Activated CD4-positive, alpha-beta T cell treated with anti-CD3 and anti-CD28 coated beads, Interleukin-2, Interleukin-4, amounts not matched to agents 100 ng/mL and 50 ng/mL, durations not matched to agents 16 hours and 8 hours (primary cell): ENCODE measurements around the gene RNF34.

Source experiments
- DNase-seq: peaks from one replicate; pipeline ENCODE4 v3.0.0-alpha.2; 2020; ENCODE audit warnings: low spot score

RNF34 gene

GRCh38 chr12:121388421-121388981 lies 11.4 kb upstream of the RNF34 start:
- DNase-seq, result peak; percentile 15

GRCh38 chr12:121390856-121391255 lies 9.1 kb upstream of the RNF34 start:
- DNase-seq, result no peak

GRCh38 chr12:121391619-121392324 lies 8.1 kb upstream of the RNF34 start:
- DNase-seq, result peak; percentile 81

- peak; percentile 9 for DNase-seq
These were observed 7.6 kb upstream of the RNF34 start for GRCh38 chr12:121392325-121392716.

- DNase-seq, result no peak
These were observed 2.4 kb upstream of the RNF34 start for GRCh38 chr12:121397521-121397920.

GRCh38 chr12:121398355-121398754 lies 1.6 kb upstream of the RNF34 start:
- no peak for DNase-seq

GRCh38 chr12:121400332-121401139 lies 618 bp downstream of the RNF34 start:
- peak; percentile 91 for DNase-seq

GRCh38 chr12:121403721-121404120 lies 3.8 kb downstream of the RNF34 start:
- DNase-seq, result no peak

GRCh38 chr12:121404734-121405133 lies 4.8 kb downstream of the RNF34 start:
- DNase-seq, result no peak

- no peak for DNase-seq
These were observed 5.3 kb downstream of the RNF34 start for GRCh38 chr12:121405211-121405610.

GRCh38 chr12:121413917-121414316 lies 14.0 kb downstream of the RNF34 start:
- no peak for DNase-seq

GRCh38 chr12:121417847-121418246 lies 17.9 kb downstream of the RNF34 start:
- DNase-seq, result no peak

- no peak for DNase-seq
These were observed 20.2 kb downstream of the RNF34 start for GRCh38 chr12:121420109-121420508.

- DNase-seq, result no peak
These were observed 23.3 kb downstream of the RNF34 start for GRCh38 chr12:121423253-121423652.

- no peak for DNase-seq
These were observed 24.0 kb downstream of the RNF34 start for GRCh38 chr12:121423682-121424623.

GRCh38 chr12:121424624-121424975 lies 24.7 kb downstream of the RNF34 start:
- DNase-seq, result no peak

GRCh38 chr12:121427556-121428050 lies 27.7 kb downstream of the RNF34 start:
- DNase-seq, result no peak

GRCh38 chr12:121428883-121429282 lies 29.0 kb downstream of the RNF34 start:
- DNase-seq, result no peak

GRCh38 chr12:121430833-121431415 lies 31.0 kb downstream of the RNF34 start:
- DNase-seq, result no peak

- DNase-seq, result no peak
These were observed 33.0 kb downstream of the RNF34 start for GRCh38 chr12:121432740-121433480.

- no peak for DNase-seq
These were observed 36.8 kb downstream of the RNF34 start for GRCh38 chr12:121436706-121437105.
